HEK293 (cell line): ENCODE measurements around the gene WWOX.

Source experiments
- CTCF ChIA-PET: fragments of 350-600 bp; formaldehyde crosslinking; extraction: SDS; loops from one replicate; lab custom pipeline; 2021; ENCODE audit warnings: antibody characterized with exemption; lab: Yijun Ruan, JAX
- POLR2A ChIA-PET: fragments of 300-600 bp; formaldehyde crosslinking; extraction: SDS; loops from one replicate; lab custom pipeline; 2020; ENCODE audit warnings: antibody characterized with exemption, inconsistent platforms; lab: Yijun Ruan, JAX
- H3K27ac ChIP-seq: fragments of 200-500 bp; sonication (Bioruptor generic); 2 replicates; pipeline ENCODE4 v1.5.1; 2014; ENCODE audit warnings: low read depth, low read length, control low read depth, inconsistent platforms; ENCODE audit errors: extremely low read depth
- H3K36me3 ChIP-seq, 2 experiments: fragments of 200-500 bp in 1 of 2; sonication (Bioruptor generic) in 1 of 2; 1 replicate in 1 of 2; 2 replicates in 1 of 2; pipeline ENCODE4 v1.5.1; 2014 to 2017; ENCODE audit warnings: inconsistent platforms in 2 of 2, low read length in 2 of 2; ENCODE audit not compliant: control insufficient read depth in 2 of 2, insufficient read depth in 1 of 2
- H3K4me1 ChIP-seq: fragments of 200-500 bp; sonication (Bioruptor generic); 2 replicates; pipeline ENCODE4 v1.5.1; 2014; ENCODE audit warnings: mild to moderate bottlenecking, low read length, inconsistent platforms; ENCODE audit not compliant: control insufficient read depth, insufficient read depth
- H3K4me3 ChIP-seq: 2 replicates; pipeline ENCODE4 v1.5.1; 2011; ENCODE audit warnings: low read depth, mild to moderate bottlenecking, control low read depth, low read length, moderate library complexity
- H3K9me3 ChIP-seq: fragments of 200-500 bp; sonication (Bioruptor generic); 2 replicates; pipeline ENCODE4 v1.5.1; 2014; ENCODE audit warnings: low read depth, low read length, inconsistent platforms; ENCODE audit not compliant: control insufficient read depth, insufficient read depth
- KLF10 ChIP-seq: fragments of 450-650 bp; IDR thresholded peaks from 2 replicates; pipeline ENCODE4 v1.5.1; 2018; ENCODE audit warnings: missing biosample characterization, mild to moderate bottlenecking, missing genetic modification characterization
- MYNN ChIP-seq: fragments of 450-650 bp; formaldehyde crosslinking; IDR thresholded peaks from 2 replicates; pipeline ENCODE4 v1.5.1; 2016; ENCODE audit warnings: missing biosample characterization, missing genetic modification characterization, borderline replicate concordance
- PRDM1 ChIP-seq: fragments of 450-650 bp; formaldehyde crosslinking; IDR thresholded peaks from 2 replicates; pipeline ENCODE4; 2016; ENCODE audit warnings: missing biosample characterization, missing genetic modification characterization
- ZBTB21 ChIP-seq: fragments of 450-650 bp; formaldehyde crosslinking; IDR thresholded peaks from 2 replicates; pipeline ENCODE4 v1.5.1; 2017; ENCODE audit warnings: missing biosample characterization, missing genetic modification characterization
- ZIC2 ChIP-seq: fragments of 450-650 bp; formaldehyde crosslinking; IDR thresholded peaks from 2 replicates; pipeline ENCODE4 v1.5.1; 2016; ENCODE audit warnings: missing biosample characterization, missing genetic modification characterization
- ZNF132 ChIP-seq: fragments of 450-650 bp; formaldehyde crosslinking; IDR thresholded peaks from 2 replicates; pipeline ENCODE4 v1.5.1; 2017; ENCODE audit warnings: missing biosample characterization, missing genetic modification characterization, borderline replicate concordance
- ZNF18 ChIP-seq: fragments of 450-650 bp; formaldehyde crosslinking; IDR thresholded peaks from 2 replicates; pipeline ENCODE4 v1.5.1; 2016; ENCODE audit warnings: missing biosample characterization, missing genetic modification characterization
- ZNF335 ChIP-seq: fragments of 450-650 bp; formaldehyde crosslinking; conservative IDR thresholded peaks from 2 replicates; pipeline ENCODE4 v1.5.1; 2016; ENCODE audit warnings: missing biosample characterization, missing genetic modification characterization
- ZNF473 ChIP-seq: fragments of 450-650 bp; formaldehyde crosslinking; IDR thresholded peaks from 2 replicates; pipeline ENCODE4 v1.5.1; 2017; ENCODE audit warnings: missing biosample characterization, missing genetic modification characterization
- ZNF670 ChIP-seq: fragments of 450-650 bp; formaldehyde crosslinking; IDR thresholded peaks from 2 replicates; pipeline ENCODE4 v1.5.1; 2016; ENCODE audit warnings: missing biosample characterization, missing genetic modification characterization, low read depth
- ZNF776 ChIP-seq: fragments of 450-650 bp; formaldehyde crosslinking; IDR thresholded peaks from 2 replicates; pipeline ENCODE4 v1.5.0; 2017; ENCODE audit warnings: missing biosample characterization, missing genetic modification characterization, borderline replicate concordance
- TF ChIP-seq, protein P1 (sequence below): fragments of 450-650 bp; formaldehyde crosslinking; IDR thresholded peaks from 2 replicates; pipeline ENCODE4; 2016; ENCODE audit warnings: missing biosample characterization, missing genetic modification characterization
- TF ChIP-seq, protein P2 (sequence below): fragments of 450-650 bp; formaldehyde crosslinking; conservative IDR thresholded peaks from 2 replicates; pipeline ENCODE4 v1.5.1; 2016; ENCODE audit warnings: low read depth, missing biosample characterization, missing genetic modification characterization
- TF ChIP-seq, protein P3 (sequence below): fragments of 450-650 bp; formaldehyde crosslinking; IDR thresholded peaks from 2 replicates; pipeline ENCODE4 v1.5.1; 2016; ENCODE audit warnings: missing biosample characterization, missing genetic modification characterization, borderline replicate concordance
- TF ChIP-seq, protein P4 (sequence below): fragments of 450-650 bp; formaldehyde crosslinking; IDR thresholded peaks from 2 replicates; pipeline ENCODE4 v1.5.1; 2017; ENCODE audit warnings: missing biosample characterization, missing genetic modification characterization

Gene WWOX

GRCh38 chr16:78936060-78936459, 836.6 kb downstream of the WWOX start:
- no peaks in the 10 kb centered on the region for H3K9me3 ChIP-seq
- TF ChIP-seq, protein P1, sequence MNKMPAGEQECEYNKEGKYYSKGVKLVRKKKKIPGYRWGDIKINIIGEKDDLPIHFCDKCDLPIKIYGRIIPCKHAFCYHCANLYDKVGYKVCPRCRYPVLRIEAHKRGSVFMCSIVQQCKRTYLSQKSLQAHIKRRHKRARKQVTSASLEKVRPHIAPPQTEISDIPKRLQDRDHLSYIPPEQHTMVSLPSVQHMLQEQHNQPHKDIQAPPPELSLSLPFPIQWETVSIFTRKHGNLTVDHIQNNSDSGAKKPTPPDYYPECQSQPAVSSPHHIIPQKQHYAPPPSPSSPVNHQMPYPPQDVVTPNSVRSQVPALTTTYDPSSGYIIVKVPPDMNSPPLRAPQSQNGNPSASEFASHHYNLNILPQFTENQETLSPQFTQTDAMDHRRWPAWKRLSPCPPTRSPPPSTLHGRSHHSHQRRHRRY: no peak
- TF ChIP-seq ZNF132 (tag by site-specific recombination): no peak
- TF ChIP-seq, protein P2, sequence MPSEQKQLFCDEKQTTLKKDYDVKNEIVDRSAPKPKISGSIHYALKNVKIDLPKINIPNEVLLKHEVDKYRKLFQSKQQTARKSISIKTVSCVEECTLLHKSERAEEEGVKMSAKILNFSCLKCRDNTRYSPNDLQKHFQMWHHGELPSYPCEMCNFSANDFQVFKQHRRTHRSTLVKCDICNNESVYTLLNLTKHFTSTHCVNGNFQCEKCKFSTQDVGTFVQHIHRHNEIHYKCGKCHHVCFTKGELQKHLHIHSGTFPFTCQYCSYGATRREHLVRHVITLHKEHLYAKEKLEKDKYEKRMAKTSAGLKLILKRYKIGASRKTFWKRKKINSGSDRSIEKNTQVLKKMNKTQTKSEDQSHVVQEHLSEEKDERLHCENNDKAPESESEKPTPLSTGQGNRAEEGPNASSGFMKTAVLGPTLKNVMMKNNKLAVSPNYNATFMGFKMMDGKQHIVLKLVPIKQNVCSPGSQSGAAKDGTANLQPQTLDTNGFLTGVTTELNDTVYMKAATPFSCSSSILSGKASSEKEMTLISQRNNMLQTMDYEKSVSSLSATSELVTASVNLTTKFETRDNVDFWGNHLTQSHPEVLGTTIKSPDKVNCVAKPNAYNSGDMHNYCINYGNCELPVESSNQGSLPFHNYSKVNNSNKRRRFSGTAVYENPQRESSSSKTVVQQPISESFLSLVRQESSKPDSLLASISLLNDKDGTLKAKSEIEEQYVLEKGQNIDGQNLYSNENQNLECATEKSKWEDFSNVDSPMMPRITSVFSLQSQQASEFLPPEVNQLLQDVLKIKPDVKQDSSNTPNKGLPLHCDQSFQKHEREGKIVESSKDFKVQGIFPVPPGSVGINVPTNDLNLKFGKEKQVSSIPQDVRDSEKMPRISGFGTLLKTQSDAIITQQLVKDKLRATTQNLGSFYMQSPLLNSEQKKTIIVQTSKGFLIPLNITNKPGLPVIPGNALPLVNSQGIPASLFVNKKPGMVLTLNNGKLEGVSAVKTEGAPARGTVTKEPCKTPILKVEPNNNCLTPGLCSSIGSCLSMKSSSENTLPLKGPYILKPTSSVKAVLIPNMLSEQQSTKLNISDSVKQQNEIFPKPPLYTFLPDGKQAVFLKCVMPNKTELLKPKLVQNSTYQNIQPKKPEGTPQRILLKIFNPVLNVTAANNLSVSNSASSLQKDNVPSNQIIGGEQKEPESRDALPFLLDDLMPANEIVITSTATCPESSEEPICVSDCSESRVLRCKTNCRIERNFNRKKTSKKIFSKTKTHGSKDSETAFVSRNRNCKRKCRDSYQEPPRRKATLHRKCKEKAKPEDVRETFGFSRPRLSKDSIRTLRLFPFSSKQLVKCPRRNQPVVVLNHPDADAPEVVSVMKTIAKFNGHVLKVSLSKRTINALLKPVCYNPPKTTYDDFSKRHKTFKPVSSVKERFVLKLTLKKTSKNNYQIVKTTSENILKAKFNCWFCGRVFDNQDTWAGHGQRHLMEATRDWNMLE: no peak
- TF ChIP-seq PRDM1 (tag by site-specific recombination): no peak
- TF ChIP-seq MYNN (tag by site-specific recombination): no peak
- TF ChIP-seq ZBTB21: no peak
- TF ChIP-seq ZNF335 (tag by site-specific recombination): no peak
- TF ChIP-seq, protein P3, sequence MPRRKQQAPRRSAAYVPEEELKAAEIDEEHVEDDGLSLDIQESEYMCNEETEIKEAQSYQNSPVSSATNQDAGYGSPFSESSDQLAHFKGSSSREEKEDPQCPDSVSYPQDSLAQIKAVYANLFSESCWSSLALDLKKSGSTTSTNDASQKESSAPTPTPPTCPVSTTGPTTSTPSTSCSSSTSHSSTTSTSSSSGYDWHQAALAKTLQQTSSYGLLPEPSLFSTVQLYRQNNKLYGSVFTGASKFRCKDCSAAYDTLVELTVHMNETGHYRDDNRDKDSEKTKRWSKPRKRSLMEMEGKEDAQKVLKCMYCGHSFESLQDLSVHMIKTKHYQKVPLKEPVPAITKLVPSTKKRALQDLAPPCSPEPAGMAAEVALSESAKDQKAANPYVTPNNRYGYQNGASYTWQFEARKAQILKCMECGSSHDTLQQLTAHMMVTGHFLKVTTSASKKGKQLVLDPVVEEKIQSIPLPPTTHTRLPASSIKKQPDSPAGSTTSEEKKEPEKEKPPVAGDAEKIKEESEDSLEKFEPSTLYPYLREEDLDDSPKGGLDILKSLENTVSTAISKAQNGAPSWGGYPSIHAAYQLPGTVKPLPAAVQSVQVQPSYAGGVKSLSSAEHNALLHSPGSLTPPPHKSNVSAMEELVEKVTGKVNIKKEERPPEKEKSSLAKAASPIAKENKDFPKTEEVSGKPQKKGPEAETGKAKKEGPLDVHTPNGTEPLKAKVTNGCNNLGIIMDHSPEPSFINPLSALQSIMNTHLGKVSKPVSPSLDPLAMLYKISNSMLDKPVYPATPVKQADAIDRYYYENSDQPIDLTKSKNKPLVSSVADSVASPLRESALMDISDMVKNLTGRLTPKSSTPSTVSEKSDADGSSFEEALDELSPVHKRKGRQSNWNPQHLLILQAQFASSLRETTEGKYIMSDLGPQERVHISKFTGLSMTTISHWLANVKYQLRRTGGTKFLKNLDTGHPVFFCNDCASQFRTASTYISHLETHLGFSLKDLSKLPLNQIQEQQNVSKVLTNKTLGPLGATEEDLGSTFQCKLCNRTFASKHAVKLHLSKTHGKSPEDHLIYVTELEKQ: no peak
- TF ChIP-seq ZNF473 (tag by site-specific recombination): no peak
- TF ChIP-seq ZIC2 (tag by site-specific recombination): no peak
- TF ChIP-seq ZNF670 (tag by site-specific recombination): no peak
- TF ChIP-seq KLF10: no peak
- TF ChIP-seq, protein P4, sequence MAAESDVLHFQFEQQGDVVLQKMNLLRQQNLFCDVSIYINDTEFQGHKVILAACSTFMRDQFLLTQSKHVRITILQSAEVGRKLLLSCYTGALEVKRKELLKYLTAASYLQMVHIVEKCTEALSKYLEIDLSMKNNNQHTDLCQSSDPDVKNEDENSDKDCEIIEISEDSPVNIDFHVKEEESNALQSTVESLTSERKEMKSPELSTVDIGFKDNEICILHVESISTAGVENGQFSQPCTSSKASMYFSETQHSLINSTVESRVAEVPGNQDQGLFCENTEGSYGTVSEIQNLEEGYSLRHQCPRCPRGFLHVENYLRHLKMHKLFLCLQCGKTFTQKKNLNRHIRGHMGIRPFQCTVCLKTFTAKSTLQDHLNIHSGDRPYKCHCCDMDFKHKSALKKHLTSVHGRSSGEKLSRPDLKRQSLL (tag by site-specific recombination): no peak
- no peak for TF ChIP-seq ZNF776 (tag by site-specific recombination)
- no peak for TF ChIP-seq ZNF18 (tag by site-specific recombination)
- no peaks in the 10 kb centered on the region for H3K36me3 ChIP-seq
- H3K4me1 ChIP-seq: no peaks in the 10 kb centered on the region
- ChIA-PET CTCF (interaction anchor here (0.6 kb wide), 1 partner anchor 88 kb away, joined by 3 read pairs; no protein-coding TSS in a partner anchor), POLR2A (no interaction called here)
- H3K4me3 ChIP-seq: no peak overlapping the region
- H3K27ac ChIP-seq: no peak overlapping the region
